Smooth muscle cell (in vitro differentiated cells): ENCODE data around the gene COG4. TPM values are rescaled to one million over a fixed set of nuclear protein-coding genes. Genes with fewer than 3 reads are reported as not detected.
A peak's percentile ranks its signal among the peaks of the same experiment; 100 is the strongest.

Experiments used
- DNase-seq: peaks from one replicate; lab custom pipeline; 2025; ENCODE audit not compliant: unreplicated experiment; lab: John Stamatoyannopoulos, UW
- H2AFZ ChIP-seq: fragments of 200-600 bp; sonication (generic); 2 replicates; pipeline ENCODE4 v1.6.0; 2016; ENCODE audit warnings: antibody characterized with exemption, low read depth, mild to moderate bottlenecking
- H3F3A ChIP-seq: fragments of 200-600 bp; sonication (generic); 2 replicates; pipeline ENCODE4 v1.6.0; 2017; ENCODE audit warnings: antibody characterized with exemption, low read depth
- H3K27ac ChIP-seq: fragments of 200-600 bp; sonication (generic); 2 replicates; pipeline ENCODE4 v1.5.1; 2016; ENCODE audit warnings: low read depth, mild to moderate bottlenecking
- H3K27me3 ChIP-seq: fragments of 200-600 bp; sonication (generic); 2 replicates; pipeline ENCODE4 v1.6.1; 2016; ENCODE audit warnings: low read depth, mild to moderate bottlenecking
- H3K36me3 ChIP-seq: fragments of 200-600 bp; sonication (generic); 2 replicates; pipeline ENCODE4 v1.5.1; 2016; ENCODE audit warnings: low read depth
- H3K4me1 ChIP-seq: fragments of 200-600 bp; sonication (generic); 2 replicates; pipeline ENCODE4 v1.5.1; 2016; ENCODE audit warnings: low read depth
- H3K4me2 ChIP-seq: fragments of 200-600 bp; sonication (generic); 2 replicates; pipeline ENCODE4 v1.6.0; 2016; ENCODE audit warnings: mild to moderate bottlenecking
- H3K4me3 ChIP-seq: fragments of 200-600 bp; sonication (generic); 2 replicates; pipeline ENCODE4 v1.5.1; 2016; ENCODE audit warnings: mild to moderate bottlenecking
- H3K79me2 ChIP-seq: fragments of 200-600 bp; sonication (generic); 2 replicates; pipeline ENCODE4 v1.6.0; 2016; ENCODE audit warnings: low read depth, mild to moderate bottlenecking
- H3K9ac ChIP-seq: fragments of 200-600 bp; sonication (generic); 2 replicates; pipeline ENCODE4 v1.6.0; 2016; ENCODE audit warnings: low read depth
- H3K9me3 ChIP-seq: fragments of 200-600 bp; sonication (generic); replicated peaks from 2 replicates; pipeline ENCODE4 v1.5.1; 2016; ENCODE audit warnings: low read depth
- H4K20me1 ChIP-seq: fragments of 200-600 bp; sonication (generic); 2 replicates; pipeline ENCODE4 v1.6.0; 2016; ENCODE audit warnings: low read depth
- WGBS: methylation state at CpG from one replicate; pipeline ENCODE4 v1.1.7; 2016; ENCODE audit warnings: low lambda C conversion rate; 5-methylcytosine and 5-hydroxymethylcytosine counted together
- polyA plus RNA-seq: library from polyadenylated mRNA; unstranded; fragments of >200 nt; fragmentation: Nextera tagmentation; extraction: Ambion mirVana; gene quantifications from 2 replicates; pipeline ENCODE4 v1.2.1, GENCODE V29; 2016
- total RNA-seq: library from RNA; depleted of rRNA; stranded (reverse); fragments of >200 nt; gene quantifications from 2 replicates; pipeline ENCODE4 v1.2.3, GENCODE V29; 2014
- TF ChIP-seq, protein P1 (sequence below): fragments of 200-600 bp; sonication (generic); IDR thresholded peaks from 2 replicates; pipeline ENCODE4 v1.5.1; 2017; ENCODE audit warnings: borderline replicate concordance, mild to moderate bottlenecking, antibody characterized with exemption; ENCODE audit not compliant: insufficient read depth, poor library complexity, severe bottlenecking

The COG4 gene
- total RNA-seq (39.8 and 49.4 TPM in 2 replicates), polyA plus RNA-seq (40.0 and 61.9 TPM in 2 replicates)

GRCh38 chr16:70523076-70523742 is at the start of gene COG4:
Gene COG4 (minus strand): TSS chr16:70523554. CDS start chr16:70523543, 11 bp downstream.
- H2AFZ ChIP-seq: peak within 1 kb of the TSS; percentile 99
- DNase-seq: peak; percentile 42
- peak within 1 kb of the TSS; percentile 92 for H3K4me2 ChIP-seq
- H3K9me3 ChIP-seq: no peaks in the 10 kb centered on the region
- WGBS: 1% methylated on average over 36 of the region's 36 CpGs
- no peaks in the 10 kb centered on the region for H3F3A ChIP-seq
- H3K4me1 ChIP-seq: peaks cover 33% of the 10 kb centered on the region
- H4K20me1 ChIP-seq: peaks cover 36% of the 10 kb centered on the region
- H3K4me3 ChIP-seq: peak within 1 kb of the TSS; percentile 98
- H3K27me3 ChIP-seq: no peaks in the 10 kb centered on the region
- peak within 1 kb of the TSS; percentile 92 for H3K9ac ChIP-seq
- H3K27ac ChIP-seq: peak within 1 kb of the TSS; percentile 91
- no peaks in the 10 kb centered on the region for H3K36me3 ChIP-seq
- TF ChIP-seq, protein P1, sequence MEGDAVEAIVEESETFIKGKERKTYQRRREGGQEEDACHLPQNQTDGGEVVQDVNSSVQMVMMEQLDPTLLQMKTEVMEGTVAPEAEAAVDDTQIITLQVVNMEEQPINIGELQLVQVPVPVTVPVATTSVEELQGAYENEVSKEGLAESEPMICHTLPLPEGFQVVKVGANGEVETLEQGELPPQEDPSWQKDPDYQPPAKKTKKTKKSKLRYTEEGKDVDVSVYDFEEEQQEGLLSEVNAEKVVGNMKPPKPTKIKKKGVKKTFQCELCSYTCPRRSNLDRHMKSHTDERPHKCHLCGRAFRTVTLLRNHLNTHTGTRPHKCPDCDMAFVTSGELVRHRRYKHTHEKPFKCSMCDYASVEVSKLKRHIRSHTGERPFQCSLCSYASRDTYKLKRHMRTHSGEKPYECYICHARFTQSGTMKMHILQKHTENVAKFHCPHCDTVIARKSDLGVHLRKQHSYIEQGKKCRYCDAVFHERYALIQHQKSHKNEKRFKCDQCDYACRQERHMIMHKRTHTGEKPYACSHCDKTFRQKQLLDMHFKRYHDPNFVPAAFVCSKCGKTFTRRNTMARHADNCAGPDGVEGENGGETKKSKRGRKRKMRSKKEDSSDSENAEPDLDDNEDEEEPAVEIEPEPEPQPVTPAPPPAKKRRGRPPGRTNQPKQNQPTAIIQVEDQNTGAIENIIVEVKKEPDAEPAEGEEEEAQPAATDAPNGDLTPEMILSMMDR: no peak
- H3K79me2 ChIP-seq: peaks cover 63% of the 10 kb centered on the region

DNA sequence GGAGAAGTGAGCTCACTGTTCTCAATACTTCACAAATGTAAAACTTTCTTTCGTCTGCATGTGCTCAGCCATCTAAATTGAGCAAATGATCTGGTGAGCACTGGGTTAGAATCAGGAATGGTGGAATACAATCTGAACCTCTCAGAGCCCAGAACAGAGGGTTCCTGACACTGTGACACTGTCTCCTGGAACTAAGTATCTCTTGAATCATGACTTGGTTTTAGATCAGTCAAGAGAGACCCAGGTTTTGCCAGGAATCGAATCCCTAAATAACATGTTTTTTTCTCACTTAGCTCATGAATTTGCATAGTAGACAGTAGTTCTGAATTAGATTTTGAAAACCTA is 49.5 kb upstream of the COG4 start:
- no peak for DNase-seq
- TF ChIP-seq, protein P1: no peak
- peak overlapping the region; percentile 50 for H3K4me2 ChIP-seq
- H3K4me3 ChIP-seq: no peak overlapping the region
- WGBS: 96% methylated on average over 2 of the region's 2 CpGs
- no peaks in the 10 kb centered on the region for H3K9me3 ChIP-seq
- H3K36me3 ChIP-seq: peaks cover 25% of the 10 kb centered on the region
- H4K20me1 ChIP-seq: peaks cover 71% of the 10 kb centered on the region
- no peaks in the 10 kb centered on the region for H3K27me3 ChIP-seq
- H2AFZ ChIP-seq: no peak overlapping the region
- H3F3A ChIP-seq: peaks cover 35% of the 10 kb centered on the region
- peak overlapping the region; percentile 40 for H3K27ac ChIP-seq
- H3K4me1 ChIP-seq: peaks cover 5% of the 10 kb centered on the region
- H3K79me2 ChIP-seq: no peaks in the 10 kb centered on the region
- H3K9ac ChIP-seq: no peak overlapping the region

GRCh38 chr16:70572050-70572925 is 48.9 kb upstream of the COG4 start:
- no peak for DNase-seq
- TF ChIP-seq, protein P1: no peak
- H3K36me3 ChIP-seq: peaks cover 25% of the 10 kb centered on the region
- peaks cover 5% of the 10 kb centered on the region for H3K4me1 ChIP-seq
- no peak overlapping the region for H3K9ac ChIP-seq
- peaks cover 75% of the 10 kb centered on the region for H4K20me1 ChIP-seq
- H2AFZ ChIP-seq: no peak overlapping the region
- peaks cover 35% of the 10 kb centered on the region for H3F3A ChIP-seq
- peak overlapping the region; percentile 40 for H3K27ac ChIP-seq
- H3K4me3 ChIP-seq: no peak overlapping the region
- peak overlapping the region; percentile 50 for H3K4me2 ChIP-seq
- no peaks in the 10 kb centered on the region for H3K27me3 ChIP-seq
- no peaks in the 10 kb centered on the region for H3K79me2 ChIP-seq
- 84% methylated on average over 5 of the region's 5 CpGs for WGBS
- no peaks in the 10 kb centered on the region for H3K9me3 ChIP-seq
